ENCODE measurements around the gene DLX1.
"Not testable (repeated sequence)": the region's sequence is repeated elsewhere in the genome, so short reads cannot be mapped to it uniquely, and the experiment has no call there.

Gene DLX1

GRCh38 chr2:172085460-172086159 is at the start of gene DLX1:
TSS of gene DLX1 (plus strand) at chr2:172085507. CDS start at chr2:172085678, 171 bp downstream.
- no peak for DNase-seq

- no peak for DNase-seq
Measured at GRCh38 chr2:172038121-172038520, 47.2 kb upstream of the DLX1 start.

GRCh38 chr2:172038604-172039003 is 46.7 kb upstream of the DLX1 start:
- DNase-seq: no peak

- no peak for DNase-seq
Measured at GRCh38 chr2:172039011-172039704, 46.1 kb upstream of the DLX1 start.

GRCh38 chr2:172040311-172040710 is 45.0 kb upstream of the DLX1 start:
- no peak for DNase-seq

- DNase-seq: no peak
Measured at GRCh38 chr2:172046080-172046678, 39.1 kb upstream of the DLX1 start.

GRCh38 chr2:172046866-172047565 is 38.3 kb upstream of the DLX1 start:
- no peak for DNase-seq

GRCh38 chr2:172047566-172048507 is 37.5 kb upstream of the DLX1 start:
- no peak for DNase-seq

GRCh38 chr2:172048508-172049503 is 36.5 kb upstream of the DLX1 start:
- no peak for DNase-seq

GRCh38 chr2:172049567-172050120 is 35.7 kb upstream of the DLX1 start:
- DNase-seq: no peak

- no peak for DNase-seq
Measured at GRCh38 chr2:172050479-172051125, 34.7 kb upstream of the DLX1 start.

- DNase-seq: no peak
Measured at GRCh38 chr2:172052000-172052983, 33.0 kb upstream of the DLX1 start.

GRCh38 chr2:172053486-172053885 is 31.8 kb upstream of the DLX1 start:
- no peak for DNase-seq

GRCh38 chr2:172056293-172056692 is 29.0 kb upstream of the DLX1 start:
- no peak for DNase-seq

- DNase-seq: no peak
Measured at GRCh38 chr2:172058660-172059059, 26.6 kb upstream of the DLX1 start.

GRCh38 chr2:172060118-172060517 is 25.2 kb upstream of the DLX1 start:
- not testable (repeated sequence) for DNase-seq

- no peak for DNase-seq
Measured at GRCh38 chr2:172062402-172063004, 22.8 kb upstream of the DLX1 start.

- no peak for DNase-seq
Measured at GRCh38 chr2:172063446-172063845, 21.9 kb upstream of the DLX1 start.
